Measurements from ENCODE around the gene PAK6. TPM values are rescaled to one million over a fixed set of nuclear protein-coding genes. Genes with fewer than 3 reads are reported as not detected.

Gene PAK6
- total RNA-seq, 1 experiment from 2014 or later, result 30.4 TPM

DNA sequence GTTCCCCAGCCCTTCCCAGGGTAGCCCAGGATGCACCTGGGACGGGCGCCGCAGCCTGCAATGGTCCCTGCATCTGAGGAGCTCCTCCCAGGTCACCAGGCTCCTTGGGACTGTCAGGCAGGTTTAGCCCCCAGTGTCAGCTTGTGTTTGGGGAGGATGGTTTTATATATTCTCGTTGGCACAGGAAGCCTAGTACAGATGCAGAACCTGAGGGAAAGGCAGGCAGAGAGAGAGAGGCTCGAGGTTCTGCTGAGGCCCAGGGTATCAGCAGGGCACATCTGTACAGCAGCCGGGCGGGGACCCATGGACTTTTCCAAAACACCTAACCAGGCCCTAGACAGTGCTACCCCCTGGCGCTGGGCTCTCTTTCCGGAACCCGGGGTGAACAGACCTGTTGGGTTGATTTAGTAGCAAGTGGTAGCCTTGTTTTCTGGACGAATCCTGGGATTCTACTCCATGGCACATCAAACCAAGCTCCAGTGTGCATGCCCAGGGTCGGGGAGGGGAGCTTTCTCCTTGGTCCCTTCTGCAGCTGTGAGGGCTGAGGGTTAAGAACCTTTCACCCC is 8.6 kb downstream of the PAK6 start:
- Histone ChIP-seq H3K27me3 (ENCODE audit: low read length) (no peaks in the 10 kb centered on the region), H3K4me3 (ENCODE audit: low read length) (no peak overlapping the region), H3K79me2 (ENCODE audit: low read length) (no peaks in the 10 kb centered on the region), H3K9ac (ENCODE audit: low read length) (no peak overlapping the region), H3F3A (ENCODE audit: low read length, unreplicated experiment) (peaks cover 6% of the 10 kb centered on the region), H3K36me3 (ENCODE audit: low read depth, low read length) (no peaks in the 10 kb centered on the region), H2AFZ (ENCODE audit: low read length) (no peak overlapping the region), H3K4me2 (ENCODE audit: low read length) (no peak overlapping the region), H3K27ac (ENCODE audit: low read length) (no peak overlapping the region), H3K9me2 (replicated peaks; ENCODE audit: low read length) (no peaks in the 10 kb centered on the region), H3K9me3 (ENCODE audit: low read length) (no peaks in the 10 kb centered on the region), H3K4me1 (ENCODE audit: insufficient read depth, low read length) (peaks cover 43% of the 10 kb centered on the region), H4K20me1 (ENCODE audit: low read length) (no peaks in the 10 kb centered on the region)
- POLR2A ChIA-PET (ENCODE audit: unreplicated experiment), result no interaction called here
- intact Hi-C loops (cut with micrococcal nuclease), result no loop called here
- no peak for DNase-seq
- BruUV-seq (replicated peaks), result no TSS peak
- TF ChIP-seq EZH2 (IDR thresholded peaks at IDR 0.05; ENCODE audit: low read length, unreplicated experiment) (no peak), EZH2phosphoT487 (IDR thresholded peaks at IDR 0.05; ENCODE audit: borderline replicate concordance, low read length) (no peak)
- no peak for ATAC-seq
- CTCF ChIA-PET, result no interaction called here

DNA sequence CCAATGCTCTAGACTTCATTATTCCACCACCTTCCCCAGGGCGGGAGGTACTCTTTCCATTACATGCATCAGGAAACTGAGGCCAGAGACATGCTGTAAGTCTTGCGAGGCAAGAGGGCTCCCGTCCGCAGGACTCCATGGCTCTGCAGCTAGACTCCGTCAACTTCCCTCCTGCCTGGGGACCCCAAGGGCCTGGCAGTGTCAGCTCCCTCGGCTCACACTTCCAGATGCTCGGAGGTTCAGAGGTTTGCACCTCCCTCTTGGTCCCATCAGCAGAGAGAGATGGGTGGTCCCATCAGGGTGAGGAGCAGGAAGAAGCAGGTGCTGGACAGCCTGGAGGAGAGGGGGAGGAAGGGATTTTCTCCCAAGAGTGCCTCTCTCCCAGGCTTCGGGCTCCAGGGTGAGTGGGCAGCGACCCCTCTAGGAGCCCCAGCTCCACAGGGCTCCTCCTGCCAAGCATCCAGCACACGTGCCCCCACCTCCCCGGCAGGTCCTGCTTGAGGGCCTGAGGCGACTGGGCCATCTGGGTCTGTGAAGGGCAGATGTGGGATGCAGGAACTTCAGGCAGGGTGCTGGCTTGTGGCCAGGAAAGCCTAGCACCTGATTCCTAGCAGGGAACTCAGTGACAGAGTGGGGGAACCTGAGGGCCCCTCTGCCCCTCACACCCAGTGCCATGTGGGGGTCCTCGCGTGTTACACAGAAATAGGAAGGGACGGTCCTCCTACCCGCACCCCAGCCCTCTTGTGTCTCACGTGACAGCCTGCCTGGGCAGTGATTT is 9.3 kb downstream of the PAK6 start:
- CTCF ChIA-PET, result no interaction called here
- ATAC-seq (no peak), DNase-seq (no peak)
- no peaks in the 10 kb centered on the region for H3K9me2 ChIP-seq (replicated peaks; ENCODE audit: low read length)
- BruUV-seq (replicated peaks), result no TSS peak
- H4K20me1 ChIP-seq (ENCODE audit: low read length), result no peaks in the 10 kb centered on the region
- no peak overlapping the region for H3K4me3 ChIP-seq (ENCODE audit: low read length)
- POLR2A ChIA-PET (ENCODE audit: unreplicated experiment), result no interaction called here
- H3F3A ChIP-seq (ENCODE audit: low read length, unreplicated experiment), result peaks cover 6% of the 10 kb centered on the region
- H3K4me1 ChIP-seq (ENCODE audit: insufficient read depth, low read length), result peaks cover 43% of the 10 kb centered on the region
- H3K79me2 ChIP-seq (ENCODE audit: low read length), result no peaks in the 10 kb centered on the region; the same call in 1 of the 2 replicates
- intact Hi-C loops (cut with micrococcal nuclease), result no loop called here
- H3K27me3 ChIP-seq (ENCODE audit: low read length), result no peaks in the 10 kb centered on the region
- H3K4me2 ChIP-seq (ENCODE audit: low read length), result no peak overlapping the region
- no peak overlapping the region for H3K27ac ChIP-seq (ENCODE audit: low read length)
- H3K9ac ChIP-seq (ENCODE audit: low read length), result no peak overlapping the region
- H3K9me3 ChIP-seq (ENCODE audit: low read length), result no peaks in the 10 kb centered on the region
- no peak overlapping the region for H2AFZ ChIP-seq (ENCODE audit: low read length)
- TF ChIP-seq CTCF (conservative IDR thresholded peaks at IDR 0.05; ENCODE audit: low read depth, low read length), result no peak
- no peaks in the 10 kb centered on the region for H3K36me3 ChIP-seq (ENCODE audit: low read depth, low read length)

DNA sequence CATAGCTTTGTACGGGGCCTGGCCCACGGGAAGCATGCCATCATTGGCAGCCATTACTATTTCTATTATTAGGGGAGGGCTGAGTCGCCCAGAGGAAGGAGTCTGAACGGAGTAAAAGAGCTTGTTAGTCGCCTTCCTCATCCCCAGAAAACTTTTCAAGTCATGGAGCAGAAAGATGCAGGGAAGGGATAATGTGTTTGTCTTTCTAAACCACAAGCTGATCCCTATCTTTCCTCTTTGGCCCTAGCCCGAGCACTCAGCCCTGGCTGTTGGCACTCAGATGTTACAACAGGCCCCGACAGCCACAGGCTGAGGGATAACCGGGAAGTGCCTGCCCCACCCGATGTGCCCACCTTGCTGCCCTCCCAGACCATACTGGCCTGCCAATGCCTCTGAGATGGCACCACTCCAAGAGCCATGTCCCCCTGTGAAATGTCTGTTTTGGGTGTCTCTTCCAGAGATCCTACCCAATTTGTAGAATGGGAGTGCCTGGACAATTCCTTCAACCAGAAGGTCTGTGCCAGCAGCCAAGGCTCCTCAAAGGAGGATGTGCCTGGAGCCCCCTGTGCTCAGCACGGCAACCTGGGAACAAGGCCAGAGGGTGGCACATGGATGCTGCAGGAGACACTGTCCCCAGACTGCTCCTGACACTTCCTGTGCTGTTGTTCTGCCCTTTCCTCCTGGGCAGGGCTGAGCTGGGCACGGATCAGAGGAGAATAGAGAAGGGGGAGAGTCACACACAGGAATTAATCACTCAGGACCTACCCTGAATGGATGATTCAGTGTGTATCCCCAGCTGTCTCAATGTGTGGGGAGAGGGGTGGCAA is 10.8 kb downstream of the PAK6 start:
- H3K9ac ChIP-seq (ENCODE audit: low read length), result no peak overlapping the region
- H3K9me3 ChIP-seq (ENCODE audit: low read length), result no peaks in the 10 kb centered on the region
- no peaks in the 10 kb centered on the region for H3K9me2 ChIP-seq (replicated peaks; ENCODE audit: low read length)
- no peak overlapping the region for H3K4me3 ChIP-seq (ENCODE audit: low read length)
- H3K27me3 ChIP-seq (ENCODE audit: low read length), result no peaks in the 10 kb centered on the region
- no peaks in the 10 kb centered on the region for H4K20me1 ChIP-seq (ENCODE audit: low read length)
- H3F3A ChIP-seq (ENCODE audit: low read length, unreplicated experiment), result peaks cover 6% of the 10 kb centered on the region
- peak; percentile 70 for ATAC-seq
- peak; percentile 76 for DNase-seq
- ChIA-PET CTCF (interaction anchor here (0.6 to 0.9 kb wide), 3 partner anchors 10 to 25 kb away, joined by 3 read pairs; partner anchors contain the start of gene PAK6), POLR2A (ENCODE audit: unreplicated experiment) (interaction anchor here (0.5 to 0.9 kb wide), 3 partner anchors 10 to 69 kb away, joined by 3 to 23 read pairs (median 7); partner anchors contain the start of gene PAK6)
- peak overlapping the region; percentile 49 for H3K27ac ChIP-seq (ENCODE audit: low read length)
- peak overlapping the region; percentile 60 for H3K4me2 ChIP-seq (ENCODE audit: low read length)
- TF ChIP-seq EZH2 (IDR thresholded peaks at IDR 0.05; ENCODE audit: low read length, unreplicated experiment), result no peak
- TF ChIP-seq CTCF (conservative IDR thresholded peaks at IDR 0.05; ENCODE audit: low read depth, low read length), result no peak
- no peak for TF ChIP-seq EZH2phosphoT487 (IDR thresholded peaks at IDR 0.05; ENCODE audit: borderline replicate concordance, low read length)
- H3K79me2 ChIP-seq (ENCODE audit: low read length), result peaks cover 15% of the 10 kb centered on the region
- intact Hi-C loops (cut with micrococcal nuclease), result no loop called here
- no peaks in the 10 kb centered on the region for H3K36me3 ChIP-seq (ENCODE audit: low read depth, low read length)
- peak overlapping the region; percentile 53 for H2AFZ ChIP-seq (ENCODE audit: low read length)
- peaks cover 51% of the 10 kb centered on the region for H3K4me1 ChIP-seq (ENCODE audit: insufficient read depth, low read length)
- no TSS peak for BruUV-seq (replicated peaks)
